Dendritic cell treated with granulocyte-macrophage colony-stimulating factor and Interleukin-4, amounts not matched to agents 40 ng/mL and 50 ng/mL, for 4 days (primary cell): ENCODE measurements around the gene TNNC2.
"Not testable (repeated sequence)": the region's sequence is repeated elsewhere in the genome, so short reads cannot be mapped to it uniquely, and the experiment has no call there.

Experiments
- H3K27ac Mint-ChIP-seq: one replicate; pipeline ENCODE4 v1.8.0; 2022; ENCODE audit warnings: mild to moderate bottlenecking, mixed read lengths
- H3K27me3 Mint-ChIP-seq: one replicate; pipeline ENCODE4 v1.8.0; 2022; ENCODE audit warnings: mild to moderate bottlenecking, mixed read lengths
- H3K36me3 Mint-ChIP-seq: one replicate; pipeline ENCODE4 v1.8.0; 2022; ENCODE audit warnings: low read depth, mixed read lengths
- H3K4me1 Mint-ChIP-seq: one replicate; pipeline ENCODE4 v1.8.0; 2022; ENCODE audit warnings: low read depth, mixed read lengths
- H3K4me3 Mint-ChIP-seq: one replicate; pipeline ENCODE4 v1.8.0; 2022; ENCODE audit warnings: mild to moderate bottlenecking, moderate library complexity, mixed read lengths
- H3K9me3 Mint-ChIP-seq: one replicate; pipeline ENCODE4 v1.8.0; 2022; ENCODE audit warnings: mixed read lengths
- intact Hi-C: fragments of 100-400 bp; cut with micrococcal nuclease; formaldehyde crosslinking; loops from one replicate; pipeline ENCODE4 v1.15.0; 2022

Gene TNNC2

GRCh38 chr20:45827030-45827652 lies at the start of gene TNNC2:
Gene TNNC2 (minus strand): TSS chr20:45827312. CDS start chr20:45827248, 64 bp downstream.
- H3K27ac Mint-ChIP-seq, result peak within 1 kb of the TSS; percentile 22
- peaks cover 32% of the 10 kb centered on the region for H3K4me1 Mint-ChIP-seq
- H3K36me3 Mint-ChIP-seq, result no peaks in the 10 kb centered on the region
- H3K27me3 Mint-ChIP-seq, result peaks cover 35% of the 10 kb centered on the region
- intact Hi-C loops, result no loop called here
- no peaks in the 10 kb centered on the region for H3K9me3 Mint-ChIP-seq
- H3K4me3 Mint-ChIP-seq, result no peak within 1 kb of the TSS

- no peaks in the 10 kb centered on the region for H3K4me1 Mint-ChIP-seq
- intact Hi-C loops, result no loop called here
- H3K36me3 Mint-ChIP-seq, result peaks cover 35% of the 10 kb centered on the region
- no peaks in the 10 kb centered on the region for H3K9me3 Mint-ChIP-seq
- no peaks in the 10 kb centered on the region for H3K27me3 Mint-ChIP-seq
- H3K27ac Mint-ChIP-seq, result no peak overlapping the region
- H3K4me3 Mint-ChIP-seq, result no peak overlapping the region
Measured at GRCh38 chr20:45874576-45874975, 47.5 kb upstream of the TNNC2 start.

- H3K27ac Mint-ChIP-seq, H3K4me3 Mint-ChIP-seq, intact Hi-C loops, H3K27me3 Mint-ChIP-seq, H3K4me1 Mint-ChIP-seq, H3K9me3 Mint-ChIP-seq: not testable (repeated sequence)
- H3K36me3 Mint-ChIP-seq, result peaks cover 35% of the 10 kb centered on the region
Measured at GRCh38 chr20:45874104-45874481, 47.0 kb upstream of the TNNC2 start.

DNA sequence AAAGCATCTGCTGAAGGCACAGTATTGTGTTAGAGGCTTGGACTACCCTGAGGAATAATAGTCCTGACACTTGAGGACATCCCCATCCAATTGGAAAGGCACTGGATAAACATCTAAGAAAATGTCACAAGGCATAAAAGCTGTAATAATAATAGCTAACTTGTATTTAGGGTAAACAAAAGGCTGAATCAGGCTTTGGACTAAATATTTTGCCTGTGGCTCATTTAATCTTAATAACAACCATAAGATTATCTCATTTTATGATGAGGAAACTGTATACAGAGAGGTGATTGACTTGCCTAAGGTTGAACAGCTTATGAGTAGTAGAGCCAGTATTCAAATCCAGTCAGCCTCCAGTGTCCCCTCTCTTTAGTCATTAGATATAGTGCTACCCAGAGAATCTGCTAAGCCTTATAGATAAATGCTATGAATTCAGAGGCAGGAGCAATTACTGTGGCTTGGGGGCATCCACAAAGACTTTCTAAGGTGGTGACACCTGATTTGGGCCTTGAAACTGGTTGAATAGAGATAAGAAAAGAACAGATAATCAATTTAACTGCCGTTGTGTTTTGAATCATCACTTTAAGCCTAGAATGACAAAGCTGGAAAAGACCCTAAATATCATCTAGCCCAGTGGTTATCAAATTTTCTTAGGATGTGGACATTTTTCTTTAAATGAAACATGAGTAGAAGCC lies 46.4 kb upstream of the TNNC2 start:
- H3K27ac Mint-ChIP-seq, result no peak overlapping the region
- H3K4me1 Mint-ChIP-seq, result no peaks in the 10 kb centered on the region
- no peaks in the 10 kb centered on the region for H3K9me3 Mint-ChIP-seq
- intact Hi-C loops, result no loop called here
- peaks cover 33% of the 10 kb centered on the region for H3K36me3 Mint-ChIP-seq
- H3K27me3 Mint-ChIP-seq, result no peaks in the 10 kb centered on the region
- no peak overlapping the region for H3K4me3 Mint-ChIP-seq

DNA sequence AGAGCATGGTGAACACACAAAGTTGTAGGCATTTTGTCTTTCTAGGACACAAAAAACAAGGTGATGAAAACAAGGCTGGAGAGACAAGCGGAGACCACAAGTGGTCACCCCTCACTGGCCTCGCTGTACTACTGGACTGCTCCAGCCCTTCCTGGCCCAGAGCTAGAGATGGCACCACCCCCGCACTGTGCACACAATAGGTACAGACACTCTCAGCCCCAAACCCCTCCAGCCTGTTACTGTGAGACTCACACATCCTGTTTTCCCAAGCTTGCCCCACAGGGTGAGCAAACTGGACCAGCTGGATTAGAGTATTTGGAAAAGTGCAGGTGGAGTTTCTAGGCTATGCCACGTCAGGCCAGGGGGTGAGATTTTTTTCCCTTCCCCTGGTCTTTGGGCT lies 45.5 kb upstream of the TNNC2 start:
- Mint-ChIP-seq H3K9me3 (no peaks in the 10 kb centered on the region), H3K36me3 (peaks cover 24% of the 10 kb centered on the region), H3K4me3 (no peak overlapping the region), H3K27me3 (no peaks in the 10 kb centered on the region), H3K27ac (no peak overlapping the region), H3K4me1 (no peaks in the 10 kb centered on the region)
- intact Hi-C loops, result no loop called here

- Mint-ChIP-seq H3K9me3 (no peaks in the 10 kb centered on the region), H3K4me1 (peaks cover 6% of the 10 kb centered on the region), H3K36me3 (peaks cover 15% of the 10 kb centered on the region), H3K27me3 (no peaks in the 10 kb centered on the region), H3K27ac (no peak overlapping the region), H3K4me3 (no peak overlapping the region)
- intact Hi-C loops, result no loop called here
Measured at GRCh38 chr20:45867819-45868176, 40.7 kb upstream of the TNNC2 start.

GRCh38 chr20:45867136-45867818 lies 40.2 kb upstream of the TNNC2 start:
- intact Hi-C loops, result no loop called here
- Mint-ChIP-seq H3K27me3 (no peaks in the 10 kb centered on the region), H3K4me3 (no peak overlapping the region), H3K4me1 (peaks cover 6% of the 10 kb centered on the region), H3K27ac (no peak overlapping the region), H3K9me3 (no peaks in the 10 kb centered on the region), H3K36me3 (peaks cover 10% of the 10 kb centered on the region)

DNA sequence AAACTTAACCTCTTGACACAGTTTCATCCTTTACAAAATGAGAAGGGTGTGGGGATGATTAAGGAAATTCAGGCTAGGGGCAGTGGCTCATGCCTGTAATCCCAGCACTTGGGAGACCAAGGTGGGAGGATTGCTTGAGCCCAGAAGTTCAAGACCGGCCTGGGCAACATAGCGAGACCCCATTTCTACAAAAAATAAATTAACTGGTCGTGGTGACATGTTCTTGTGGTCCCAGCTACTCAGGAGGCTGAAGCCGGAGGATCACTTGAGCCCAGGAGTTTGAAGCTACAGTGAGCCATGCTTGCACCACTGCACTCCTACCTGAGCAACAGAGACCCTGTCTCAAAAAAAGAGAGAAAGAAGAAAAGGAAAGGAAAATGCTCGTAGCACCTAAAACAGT lies 39.3 kb upstream of the TNNC2 start:
- peaks cover 7% of the 10 kb centered on the region for H3K4me1 Mint-ChIP-seq
- no peaks in the 10 kb centered on the region for H3K9me3 Mint-ChIP-seq
- no peak overlapping the region for H3K27ac Mint-ChIP-seq
- intact Hi-C loops, result no loop called here
- H3K36me3 Mint-ChIP-seq, result peaks cover 7% of the 10 kb centered on the region
- H3K4me3 Mint-ChIP-seq, result no peak overlapping the region
- no peaks in the 10 kb centered on the region for H3K27me3 Mint-ChIP-seq

GRCh38 chr20:45863543-45864470 lies 36.7 kb upstream of the TNNC2 start:
- H3K27me3 Mint-ChIP-seq, result no peaks in the 10 kb centered on the region
- intact Hi-C loops, result no loop called here

GRCh38 chr20:45861221-45862075 lies 34.3 kb upstream of the TNNC2 start:
- intact Hi-C loops, result no loop called here
- Mint-ChIP-seq H3K27ac (no peak overlapping the region), H3K4me1 (peaks cover 45% of the 10 kb centered on the region), H3K36me3 (peaks cover 15% of the 10 kb centered on the region), H3K27me3 (no peaks in the 10 kb centered on the region), H3K4me3 (no peak overlapping the region), H3K9me3 (no peaks in the 10 kb centered on the region)

More at GRCh38 chr20:45863543-45864470, 36.7 kb upstream of the TNNC2 start:
- Mint-ChIP-seq H3K4me1 (peaks cover 28% of the 10 kb centered on the region), H3K27ac (no peak overlapping the region), H3K4me3 (no peak overlapping the region), H3K9me3 (no peaks in the 10 kb centered on the region), H3K36me3 (peaks cover 7% of the 10 kb centered on the region)

DNA sequence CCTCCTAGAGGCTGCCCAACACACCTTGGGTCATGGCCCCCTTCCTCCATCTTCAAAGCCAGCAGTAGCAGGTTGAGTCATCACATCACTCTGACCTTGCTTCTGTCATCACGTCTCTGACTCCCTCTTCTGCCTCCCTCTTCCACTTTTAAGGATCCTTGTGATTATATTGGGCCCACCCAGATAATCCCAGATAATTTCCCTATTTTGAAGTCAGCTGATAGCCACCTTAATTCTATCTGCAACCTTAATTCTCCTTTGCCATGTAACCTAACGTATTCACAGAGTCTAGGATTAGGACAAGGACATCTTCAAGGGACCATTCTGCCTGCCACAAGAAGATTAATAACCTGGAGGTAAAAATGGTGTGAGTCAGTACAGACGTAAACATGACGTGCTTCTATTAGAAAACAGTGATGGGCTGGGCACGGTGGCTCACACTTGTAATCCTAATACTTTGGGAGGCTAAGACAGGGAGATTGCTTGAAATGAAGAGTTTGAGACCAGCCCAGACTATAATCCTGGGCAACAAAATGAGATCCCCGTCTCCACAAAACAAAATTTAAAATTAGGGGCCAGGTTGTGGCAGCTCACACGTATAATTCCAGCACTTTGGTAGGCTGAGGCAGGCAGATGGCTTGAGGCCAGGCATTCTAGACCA lies 33.6 kb upstream of the TNNC2 start:
- no peak overlapping the region for H3K4me3 Mint-ChIP-seq
- intact Hi-C loops, result no loop called here
- H3K36me3 Mint-ChIP-seq, result peaks cover 14% of the 10 kb centered on the region
- H3K27ac Mint-ChIP-seq, result no peak overlapping the region
- no peaks in the 10 kb centered on the region for H3K27me3 Mint-ChIP-seq
- H3K4me1 Mint-ChIP-seq, result peaks cover 51% of the 10 kb centered on the region
- no peaks in the 10 kb centered on the region for H3K9me3 Mint-ChIP-seq

DNA sequence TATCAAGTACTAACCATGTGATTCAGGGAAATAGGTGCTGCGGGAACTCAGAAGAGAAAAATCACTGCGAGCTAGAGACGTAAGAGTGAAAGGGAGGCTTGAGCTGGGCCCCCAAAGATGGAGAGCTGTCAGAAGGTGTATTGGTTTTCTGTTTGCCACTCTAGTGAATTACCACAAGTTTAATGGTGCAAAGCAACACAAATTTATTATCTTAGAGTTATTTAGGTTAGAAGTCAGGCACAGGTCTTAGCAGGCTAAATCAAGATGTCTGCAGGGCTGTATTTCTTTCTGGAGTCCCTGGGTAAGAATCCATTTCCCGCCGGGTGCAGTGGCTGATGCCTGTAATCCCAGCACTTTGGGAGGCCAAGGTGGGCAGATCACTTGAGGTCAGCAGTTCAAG lies 32.8 kb upstream of the TNNC2 start:
- no peak overlapping the region for H3K4me3 Mint-ChIP-seq
- H3K9me3 Mint-ChIP-seq, result no peaks in the 10 kb centered on the region
- no peak overlapping the region for H3K27ac Mint-ChIP-seq
- no peaks in the 10 kb centered on the region for H3K27me3 Mint-ChIP-seq
- intact Hi-C loops, result no loop called here
- H3K4me1 Mint-ChIP-seq, result peaks cover 52% of the 10 kb centered on the region
- peaks cover 19% of the 10 kb centered on the region for H3K36me3 Mint-ChIP-seq

DNA sequence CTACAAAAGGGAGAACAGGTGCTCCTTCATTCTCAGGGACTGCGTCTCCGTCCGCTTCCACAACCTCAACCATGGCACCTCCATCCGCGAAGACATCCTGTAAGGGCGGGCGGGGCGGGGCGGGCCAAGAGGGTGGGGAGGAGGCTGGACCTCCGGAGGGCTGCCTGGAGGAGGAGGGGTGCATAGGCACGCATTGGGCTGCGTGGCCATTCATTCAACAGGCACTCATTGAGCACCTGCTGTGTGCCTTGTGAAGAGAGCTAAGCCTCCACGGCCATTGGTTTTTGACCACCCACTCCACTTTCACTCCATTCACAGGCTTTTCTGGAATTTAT lies 30.7 kb upstream of the TNNC2 start:
- Mint-ChIP-seq H3K4me1 (peaks cover 59% of the 10 kb centered on the region), H3K27me3 (no peaks in the 10 kb centered on the region), H3K36me3 (peaks cover 39% of the 10 kb centered on the region), H3K4me3 (peak overlapping the region; percentile 91), H3K27ac (peak overlapping the region; percentile 96), H3K9me3 (no peaks in the 10 kb centered on the region)
- intact Hi-C loops, result loop anchor here (1.0 to 2.0 kb wide), 2 partner anchors 45 to 77 kb away; partner anchors contain the start of gene UBE2C
